Lower leg skin (tissue), 4 donors: ENCODE data around the gene BUB1B. TPM values are rescaled to one million over a fixed set of nuclear protein-coding genes. Genes with fewer than 3 reads are reported as not detected.

Experiments
- DNase-seq, 2 donors: peaks; one replicate each; pipeline ENCODE4 v3.0.0-alpha.2; 2019; ENCODE audit warnings: low spot score in 2 of 2
- H3K4me3 ChIP-seq: fragments of 200-600 bp; sonication (generic); 2 replicates; pipeline ENCODE4 v1.5.1; 2017; ENCODE audit warnings: mild to moderate bottlenecking, low read depth; ENCODE audit not compliant: poor library complexity, severe bottlenecking
- CTCF ChIP-seq, 3 donors: fragments of 450-650 bp; IDR thresholded peaks; one replicate each; pipeline ENCODE4 v1.5.1; 2016; ENCODE audit warnings: antibody characterized with exemption in 3 of 3, mild to moderate bottlenecking in 3 of 3, moderate library complexity in 2 of 3
- POLR2A ChIP-seq, 2 donors: fragments of 450-650 bp; IDR thresholded peaks; one replicate each; pipeline ENCODE4 v1.6.1; 2016 to 2017; ENCODE audit warnings: antibody characterized with exemption in 2 of 2, mild to moderate bottlenecking in 1 of 2, moderate library complexity in 1 of 2
- WGBS, 2 donors: methylation state at CpG; one replicate each; pipeline ENCODE4 v1.1.5; 2018; 5-methylcytosine and 5-hydroxymethylcytosine counted together
- intact Hi-C: fragments of 100-400 bp; cut with DNase I; formaldehyde crosslinking; loops from one replicate; pipeline ENCODE4 v1.15.0; 2023; ENCODE audit warnings: low total_unique reads
- total RNA-seq, 4 donors: library from RNA; depleted of rRNA; stranded (reverse); fragments of >200 nt; gene quantifications; one replicate each; pipeline ENCODE4 v1.1.0, GENCODE V29; 2016

Gene BUB1B
- total RNA-seq, 4 donors from 2014 or later: 1.3 to 4.5 (median 2.1) TPM

GRCh38 chr15:40241269-40242212 lies 80.7 kb downstream of the BUB1B start:
- peak; percentile 10 to 77 for DNase-seq
- H3K4me3 ChIP-seq: no peak overlapping the region
- TF ChIP-seq CTCF (IDR thresholded peaks at IDR 0.05) (no peak), POLR2A (IDR thresholded peaks at IDR 0.05) (no peak)
- intact Hi-C loops: no loop called here
- 56 to 68% methylated on average over 11 to 14 of the region's 14 CpGs for WGBS, 2 donors

- intact Hi-C loops: no loop called here
- H3K4me3 ChIP-seq: no peak overlapping the region
- WGBS, 2 donors: 89 to 91% methylated on average over 9 to 10 of the region's 10 CpGs
- no peak for TF ChIP-seq POLR2A (IDR thresholded peaks at IDR 0.05)
- TF ChIP-seq CTCF (IDR thresholded peaks at IDR 0.05): no peak
- DNase-seq: peak; percentile 13 to 80
Observed at GRCh38 chr15:40242213-40242599, 81.3 kb downstream of the BUB1B start.

GRCh38 chr15:40242601-40243000 lies 81.7 kb downstream of the BUB1B start:
- DNase-seq: peak; percentile 12 to 79
- intact Hi-C loops: no loop called here
- no peak for TF ChIP-seq CTCF (IDR thresholded peaks at IDR 0.05)
- no peak for TF ChIP-seq POLR2A (IDR thresholded peaks at IDR 0.05)
- 59 to 69% methylated on average over 5 of the region's 5 CpGs for WGBS, 2 donors
- H3K4me3 ChIP-seq: no peak overlapping the region

GRCh38 chr15:40243126-40243810 lies 82.4 kb downstream of the BUB1B start:
- no peak overlapping the region for H3K4me3 ChIP-seq
- peak in 1 of 2 donors; percentile 67 for DNase-seq
- TF ChIP-seq CTCF (IDR thresholded peaks at IDR 0.05) (no peak), POLR2A (IDR thresholded peaks at IDR 0.05) (no peak)
- 52 to 61% methylated on average over 9 of the region's 9 CpGs for WGBS, 2 donors
- intact Hi-C loops: no loop called here

GRCh38 chr15:40244961-40245523 lies 84.2 kb downstream of the BUB1B start:
- no peak overlapping the region for H3K4me3 ChIP-seq
- WGBS, 2 donors: 31 to 57% methylated on average over 3 to 5 of the region's 5 CpGs
- peak in 1 of 2 donors; percentile 81 for DNase-seq
- TF ChIP-seq CTCF (IDR thresholded peaks at IDR 0.05) (no peak), POLR2A (IDR thresholded peaks at IDR 0.05) (no peak)
- intact Hi-C loops: no loop called here
